Right atrium auricular region (tissue), 2 donors: ENCODE measurements around the gene KCNQ1OT1. TPM values are rescaled to one million over a fixed set of nuclear protein-coding genes. Genes with fewer than 3 reads are reported as not detected.

ENCODE experiments used
- DNase-seq: peaks from one replicate; pipeline ENCODE4 v3.0.0-alpha.2; 2019; ENCODE audit warnings: low spot score
- H3K27ac ChIP-seq, 2 donors: fragments of 200-600 bp; sonication (generic); 1 replicate in 1 of 2; 2 replicates in 1 of 2; pipeline ENCODE4 v1.5.1; 2016 to 2019
- H3K27me3 ChIP-seq, 2 donors: fragments of 200-600 bp; sonication (generic); one replicate each; pipeline versions ENCODE4 v1.5.1 to v1.6.0; 2017 to 2019
- H3K36me3 ChIP-seq: fragments of 200-600 bp; sonication (generic); one replicate; pipeline ENCODE4 v1.5.1; 2016
- H3K4me1 ChIP-seq, 2 donors: fragments of 200-600 bp; sonication (generic); one replicate each; pipeline versions ENCODE4 v1.5.1 to v1.6.0; 2017 to 2019
- H3K4me3 ChIP-seq, 2 donors: fragments of 200-600 bp; sonication (generic); 1 replicate in 1 of 2; 2 replicates in 1 of 2; pipeline ENCODE4 v1.5.1; 2017 to 2019; ENCODE audit warnings: mild to moderate bottlenecking in 1 of 2, moderate library complexity in 1 of 2
- H3K9me3 ChIP-seq, 2 donors: fragments of 200-600 bp; sonication (generic); one replicate each; pipeline ENCODE4 v1.5.1; 2019
- total RNA-seq, 2 donors: library from RNA; depleted of rRNA; stranded (reverse); fragments of >200 nt; gene quantifications; one replicate each; pipeline ENCODE4 v1.1.0, GENCODE V29; 2016
- TF ChIP-seq, protein P1 (sequence below), 2 donors: fragments of 200-600 bp; sonication (generic); IDR thresholded peaks; one replicate each; pipeline ENCODE4 v1.5.1; 2019; ENCODE audit warnings: antibody characterized with exemption in 2 of 2

Gene KCNQ1OT1
- total RNA-seq, 2 donors from 2014 or later = 0.35 to 0.37 TPM

DNA sequence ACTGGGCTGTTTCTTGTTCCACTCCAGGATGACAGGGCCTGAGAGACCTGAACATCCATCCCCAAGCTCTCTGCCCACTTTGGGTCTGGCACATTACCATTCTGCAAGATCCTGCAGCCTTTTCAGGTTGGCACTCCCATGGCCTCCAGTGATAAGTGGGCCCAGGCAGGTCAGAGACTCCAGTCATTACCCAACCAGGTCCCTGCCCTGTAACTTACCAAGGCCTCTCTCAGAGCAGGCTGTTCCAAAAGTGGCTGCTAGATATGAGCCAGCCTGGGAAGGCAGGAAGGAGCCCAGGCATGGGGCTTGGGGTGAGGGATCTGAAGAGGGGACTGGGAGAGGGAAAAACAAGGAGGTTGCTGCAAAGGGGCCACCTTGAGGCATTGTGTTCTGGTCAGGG, 35.9 kb downstream of the KCNQ1OT1 start:
- Histone ChIP-seq H3K9me3 (peaks cover 0 to 17% of the 10 kb centered on the region in 2 donors), H3K4me1 (no peaks in the 10 kb centered on the region), H3K4me3 (no peak overlapping the region), H3K36me3 (no peaks in the 10 kb centered on the region), H3K27ac (no peak overlapping the region), H3K27me3 (no peaks in the 10 kb centered on the region)
- DNase-seq = peak; percentile 28
- TF ChIP-seq, protein P1, sequence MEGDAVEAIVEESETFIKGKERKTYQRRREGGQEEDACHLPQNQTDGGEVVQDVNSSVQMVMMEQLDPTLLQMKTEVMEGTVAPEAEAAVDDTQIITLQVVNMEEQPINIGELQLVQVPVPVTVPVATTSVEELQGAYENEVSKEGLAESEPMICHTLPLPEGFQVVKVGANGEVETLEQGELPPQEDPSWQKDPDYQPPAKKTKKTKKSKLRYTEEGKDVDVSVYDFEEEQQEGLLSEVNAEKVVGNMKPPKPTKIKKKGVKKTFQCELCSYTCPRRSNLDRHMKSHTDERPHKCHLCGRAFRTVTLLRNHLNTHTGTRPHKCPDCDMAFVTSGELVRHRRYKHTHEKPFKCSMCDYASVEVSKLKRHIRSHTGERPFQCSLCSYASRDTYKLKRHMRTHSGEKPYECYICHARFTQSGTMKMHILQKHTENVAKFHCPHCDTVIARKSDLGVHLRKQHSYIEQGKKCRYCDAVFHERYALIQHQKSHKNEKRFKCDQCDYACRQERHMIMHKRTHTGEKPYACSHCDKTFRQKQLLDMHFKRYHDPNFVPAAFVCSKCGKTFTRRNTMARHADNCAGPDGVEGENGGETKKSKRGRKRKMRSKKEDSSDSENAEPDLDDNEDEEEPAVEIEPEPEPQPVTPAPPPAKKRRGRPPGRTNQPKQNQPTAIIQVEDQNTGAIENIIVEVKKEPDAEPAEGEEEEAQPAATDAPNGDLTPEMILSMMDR (IDR thresholded peaks at IDR 0.05) = no peak

- Histone ChIP-seq H3K4me3 (no peak overlapping the region), H3K4me1 (no peaks in the 10 kb centered on the region), H3K27me3 (no peaks in the 10 kb centered on the region), H3K27ac (no peak overlapping the region), H3K9me3 (peaks cover 0 to 17% of the 10 kb centered on the region in 2 donors), H3K36me3 (no peaks in the 10 kb centered on the region)
- TF ChIP-seq, protein P1 (IDR thresholded peaks at IDR 0.05) = no peak
- DNase-seq = peak; percentile 36
Measured at GRCh38 chr11:2663506-2663905, 36.3 kb downstream of the KCNQ1OT1 start.

- TF ChIP-seq, protein P1 (IDR thresholded peaks at IDR 0.05) = no peak
- peaks cover 0 to 17% of the 10 kb centered on the region in 2 donors for H3K9me3 ChIP-seq
- H3K4me3 ChIP-seq = no peak overlapping the region
- peak; percentile 48 for DNase-seq
- no peaks in the 10 kb centered on the region for H3K36me3 ChIP-seq
- H3K27me3 ChIP-seq = no peaks in the 10 kb centered on the region
- no peaks in the 10 kb centered on the region for H3K4me1 ChIP-seq
- no peak overlapping the region for H3K27ac ChIP-seq
Measured at GRCh38 chr11:2662430-2663299, 37.1 kb downstream of the KCNQ1OT1 start.

GRCh38 chr11:2662024-2662312, 37.8 kb downstream of the KCNQ1OT1 start:
- TF ChIP-seq, protein P1 (IDR thresholded peaks at IDR 0.05) = no peak
- Histone ChIP-seq H3K36me3 (no peaks in the 10 kb centered on the region), H3K27me3 (no peaks in the 10 kb centered on the region), H3K9me3 (peaks cover 0 to 17% of the 10 kb centered on the region in 2 donors), H3K4me3 (no peak overlapping the region), H3K27ac (no peak overlapping the region), H3K4me1 (no peaks in the 10 kb centered on the region)
- DNase-seq = peak; percentile 4

- no peaks in the 10 kb centered on the region for H3K4me1 ChIP-seq
- H3K36me3 ChIP-seq = no peaks in the 10 kb centered on the region
- peak; percentile 28 for DNase-seq
- no peak overlapping the region for H3K4me3 ChIP-seq
- TF ChIP-seq, protein P1 (IDR thresholded peaks at IDR 0.05) = no peak
- H3K27ac ChIP-seq = no peak overlapping the region
- H3K27me3 ChIP-seq = no peaks in the 10 kb centered on the region
- peaks cover 0 to 17% of the 10 kb centered on the region in 2 donors for H3K9me3 ChIP-seq
Measured at GRCh38 chr11:2661173-2662023, 38.4 kb downstream of the KCNQ1OT1 start.
